GM21360 (cell line): ENCODE data around the gene BAHCC1.

ENCODE experiments used
- ATAC-seq: cut with Tn5 transposase; IDR thresholded peaks from one replicate; pipeline ENCODE4 v1.9.1; 2021; ENCODE audit warnings: mild to moderate bottlenecking, moderate library complexity; ENCODE audit not compliant: unreplicated experiment

BAHCC1 gene

DNA sequence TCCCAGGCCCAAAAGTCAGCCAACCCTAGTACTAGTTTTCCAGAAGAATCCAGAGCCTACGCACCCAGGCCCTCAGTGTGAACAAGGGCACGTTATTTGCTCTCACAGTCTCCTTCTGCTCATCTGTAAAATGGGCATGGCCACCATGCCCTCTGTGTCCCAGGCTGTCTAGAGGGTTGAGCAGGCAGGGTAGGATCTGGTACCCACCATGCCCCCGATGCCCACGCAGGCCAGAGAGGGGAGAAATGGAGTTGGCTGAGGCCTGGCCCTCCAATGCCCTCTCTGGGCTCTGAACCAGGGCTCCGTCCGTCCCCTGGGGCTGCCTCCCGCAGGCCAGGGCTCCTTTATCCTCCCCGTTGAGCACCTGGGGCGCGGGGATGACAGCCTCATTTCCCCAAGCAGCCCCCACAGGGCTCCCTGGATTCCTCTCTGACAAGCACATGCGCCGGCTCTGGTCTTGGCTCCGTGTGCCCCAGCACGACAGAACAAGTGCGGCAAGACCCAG, 9.1 kb upstream of the BAHCC1 start:
- no peak for ATAC-seq

DNA sequence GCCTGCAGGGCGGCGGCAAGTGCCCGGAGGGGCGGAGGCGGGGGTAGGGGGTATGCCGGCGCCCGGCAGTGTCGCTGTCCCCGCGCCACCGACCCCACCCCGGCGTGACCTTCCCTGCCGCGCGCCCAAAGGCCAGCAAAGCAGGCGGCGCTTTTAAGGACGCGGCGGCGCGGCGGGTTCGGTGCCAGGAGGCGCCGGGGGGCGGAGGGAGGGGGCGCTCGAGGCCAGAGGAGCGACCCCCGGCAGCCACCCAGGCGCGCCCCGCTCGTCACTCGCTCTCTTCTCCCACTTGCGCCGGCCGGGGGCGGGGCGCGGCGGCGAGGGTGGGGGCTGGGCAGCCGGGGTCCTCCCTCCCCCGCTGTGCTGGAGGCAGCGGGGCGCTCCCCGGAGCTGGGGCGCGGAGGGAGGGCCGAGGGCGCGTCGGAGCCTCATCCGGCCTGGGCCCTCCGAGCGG, 8.6 kb upstream of the BAHCC1 start:
- ATAC-seq: no peak

DNA sequence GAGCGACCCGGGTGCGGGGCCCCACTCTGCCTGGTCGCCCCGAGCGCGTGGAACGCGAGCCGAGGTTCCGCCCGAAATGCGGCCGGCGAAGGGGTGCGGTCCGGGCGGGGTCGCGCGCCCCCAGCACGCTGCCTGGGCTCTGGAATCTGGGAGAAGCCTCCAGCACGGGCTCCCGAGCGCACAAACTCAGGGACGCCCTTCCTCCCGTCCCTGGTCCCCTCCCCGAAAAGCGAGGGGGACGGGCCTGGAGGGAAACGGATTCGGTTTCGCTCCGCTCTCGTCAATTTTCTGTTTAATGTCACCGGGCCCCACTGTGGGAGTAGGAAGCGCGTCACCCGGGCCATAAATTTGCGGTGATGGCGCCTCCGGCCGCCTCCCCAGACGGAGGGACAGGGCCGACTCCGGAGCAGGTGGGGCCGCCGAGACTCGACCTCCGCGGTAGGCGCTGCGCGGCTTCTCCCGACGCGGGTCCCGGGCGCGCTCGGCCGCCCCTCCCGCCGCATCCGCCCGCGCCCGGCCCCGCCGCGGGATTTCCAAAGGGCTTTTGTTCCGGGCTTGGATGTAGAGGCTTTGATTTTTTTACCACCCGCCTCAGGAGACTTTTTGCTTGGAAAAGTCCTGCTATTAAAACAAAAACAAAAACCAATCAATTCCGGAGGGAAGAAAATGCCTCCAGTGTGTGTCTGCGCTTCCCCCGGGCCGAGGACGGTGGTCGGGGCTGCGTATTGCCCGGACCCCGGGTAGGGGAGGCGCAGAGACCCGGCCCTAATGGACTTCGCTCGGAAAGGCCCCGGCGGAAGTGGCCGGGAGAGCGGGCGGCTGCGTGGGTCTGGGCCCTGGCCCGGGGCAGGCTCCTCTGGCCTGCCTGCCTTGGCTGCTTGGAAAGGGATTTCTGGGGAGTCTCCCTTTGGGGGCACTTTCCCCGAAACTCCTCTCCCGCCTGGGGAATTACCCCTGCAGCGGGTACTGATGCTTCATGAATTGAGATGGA, 7.9 kb upstream of the BAHCC1 start:
- ATAC-seq: no peak

DNA sequence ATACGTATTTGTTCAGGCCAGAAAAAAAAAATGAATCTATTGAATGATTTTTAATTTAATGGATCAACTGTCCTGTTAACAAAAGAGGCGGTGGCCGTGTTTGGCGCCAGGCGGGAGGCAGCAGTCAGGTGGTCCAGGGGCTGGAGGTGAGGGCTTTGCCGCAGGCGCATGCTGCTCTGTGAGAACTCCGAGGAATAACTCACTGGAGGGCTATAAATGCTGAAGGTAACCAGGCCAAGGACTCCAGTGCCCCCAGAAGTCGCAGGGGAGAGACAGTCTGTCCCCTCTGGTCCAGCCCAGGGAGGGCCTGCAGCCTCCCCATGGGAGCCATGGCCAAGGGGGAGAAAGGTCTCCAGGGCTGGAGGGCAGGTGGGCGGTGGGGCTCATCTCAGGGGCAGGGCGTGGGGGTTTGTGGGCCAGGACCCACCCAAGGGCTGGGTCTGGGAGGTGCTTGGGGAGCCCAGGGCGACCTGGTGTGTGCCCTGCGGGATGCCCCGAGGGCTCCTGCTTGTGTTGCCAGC, 7.1 kb upstream of the BAHCC1 start:
- ATAC-seq: no peak

DNA sequence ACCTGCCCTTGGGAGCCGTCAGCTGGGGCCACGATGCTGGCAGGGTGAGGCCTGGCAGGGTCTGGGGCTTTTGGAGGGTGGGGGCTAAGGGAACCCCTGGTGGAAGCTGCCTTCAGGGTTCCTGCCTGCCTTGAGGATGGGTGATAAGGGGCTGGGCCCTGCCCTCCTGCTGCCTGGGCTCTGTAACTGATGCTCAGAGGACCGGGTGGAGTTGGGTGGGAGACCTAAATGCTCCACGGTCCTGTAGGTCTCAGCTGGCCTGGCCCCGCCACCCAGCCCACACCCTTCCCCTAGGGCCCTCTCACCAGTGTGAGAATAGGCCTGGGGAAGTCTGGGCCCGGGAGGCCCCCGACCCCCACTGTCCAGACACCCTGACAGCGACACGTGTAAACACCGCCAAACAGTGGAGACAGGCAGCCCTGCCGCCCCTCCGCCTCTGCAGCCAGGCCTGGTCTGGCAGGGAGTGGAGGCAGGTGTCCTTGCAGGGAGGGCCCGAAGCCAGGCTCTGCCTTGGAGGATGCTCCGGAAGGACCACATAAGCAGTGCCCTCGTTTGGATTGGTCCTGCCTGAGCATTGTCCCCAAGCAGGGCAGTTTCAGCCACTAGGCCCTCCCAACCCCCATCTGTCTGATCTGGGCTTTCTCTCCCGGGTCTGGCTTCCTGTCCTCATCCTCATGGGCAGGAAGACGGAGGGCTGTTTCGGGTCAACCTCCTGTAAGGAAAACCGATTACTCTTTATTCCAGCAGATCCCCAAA, 6.5 kb upstream of the BAHCC1 start:
- ATAC-seq: no peak

DNA sequence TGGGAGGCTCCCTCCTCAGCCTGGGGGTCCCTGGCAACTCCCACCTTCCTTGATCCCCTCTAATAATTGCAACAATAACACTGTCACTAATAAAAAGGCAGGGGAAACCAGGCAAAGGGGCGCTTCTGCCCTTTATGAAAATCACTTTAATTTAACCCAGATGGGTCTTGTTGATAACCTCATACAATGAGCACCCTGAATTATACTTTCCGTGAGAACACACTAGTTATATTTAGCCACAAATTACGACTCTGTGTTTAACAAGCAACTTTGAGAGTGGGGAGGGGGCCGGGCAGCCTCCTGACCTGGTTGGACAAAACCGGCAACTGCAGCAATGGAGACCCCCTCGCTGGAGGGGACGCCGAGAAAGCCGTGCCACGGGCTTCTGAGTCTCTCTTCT, 5.7 kb upstream of the BAHCC1 start:
- ATAC-seq: no peak

DNA sequence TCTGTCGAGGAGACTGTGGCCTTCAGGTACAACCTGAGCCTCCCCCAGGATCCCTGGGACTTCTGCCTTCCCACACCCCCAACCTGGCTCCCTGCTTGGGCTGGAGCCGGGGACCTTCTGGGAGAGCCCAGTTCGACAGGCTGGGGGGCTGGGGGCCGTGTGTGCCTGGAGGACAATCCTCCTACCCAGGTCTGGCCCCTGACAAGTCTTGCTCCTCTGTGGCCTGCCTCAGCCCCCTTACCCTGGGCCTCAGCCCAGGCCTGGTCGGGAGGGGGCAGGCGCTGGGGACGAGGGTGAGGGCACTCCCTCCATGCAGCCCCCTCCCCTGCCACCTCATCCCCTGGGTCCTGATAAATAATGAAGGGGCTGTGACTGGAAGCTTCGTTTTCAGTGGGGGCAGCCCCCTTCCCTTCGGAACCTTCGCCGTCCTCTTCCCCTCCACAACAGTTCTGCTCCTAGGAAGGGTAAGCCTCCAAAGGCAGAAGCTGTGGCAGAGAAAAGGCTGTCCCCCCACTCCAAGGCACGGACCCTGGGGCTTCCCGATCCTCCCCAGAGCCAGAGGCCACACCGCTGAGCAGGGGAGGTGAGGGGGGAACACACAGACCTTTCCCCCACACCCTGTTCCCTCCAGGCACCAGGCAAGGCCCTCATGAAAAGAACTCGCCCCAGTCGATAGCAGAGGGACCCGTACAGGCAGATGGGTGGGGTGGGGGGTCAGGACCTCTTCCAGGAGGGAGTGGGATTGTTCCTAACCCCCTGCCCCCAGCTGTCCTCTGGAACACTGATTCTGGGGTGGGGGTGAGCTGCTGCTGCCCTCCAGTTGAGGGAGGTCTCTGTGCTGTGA, 5.0 kb upstream of the BAHCC1 start:
- ATAC-seq: no peak

DNA sequence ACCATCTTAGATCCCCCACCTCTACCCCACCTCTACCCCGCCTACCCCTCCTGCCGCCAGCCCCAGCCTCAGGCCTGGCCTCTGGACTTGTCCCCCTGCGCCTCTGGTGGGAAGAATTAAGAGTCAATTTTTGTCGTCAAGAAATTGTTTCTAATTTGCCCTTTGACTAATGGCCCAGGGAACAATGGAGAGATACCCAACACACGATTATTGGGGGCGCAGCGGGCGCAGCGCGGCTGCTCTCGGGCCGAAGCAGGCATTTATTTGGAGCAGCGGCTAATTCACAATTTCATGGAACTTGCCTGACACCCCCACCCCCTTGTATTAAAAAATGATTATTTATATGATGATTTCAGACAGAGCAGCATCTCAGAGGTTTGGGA, 4.4 kb upstream of the BAHCC1 start:
- no peak for ATAC-seq

DNA sequence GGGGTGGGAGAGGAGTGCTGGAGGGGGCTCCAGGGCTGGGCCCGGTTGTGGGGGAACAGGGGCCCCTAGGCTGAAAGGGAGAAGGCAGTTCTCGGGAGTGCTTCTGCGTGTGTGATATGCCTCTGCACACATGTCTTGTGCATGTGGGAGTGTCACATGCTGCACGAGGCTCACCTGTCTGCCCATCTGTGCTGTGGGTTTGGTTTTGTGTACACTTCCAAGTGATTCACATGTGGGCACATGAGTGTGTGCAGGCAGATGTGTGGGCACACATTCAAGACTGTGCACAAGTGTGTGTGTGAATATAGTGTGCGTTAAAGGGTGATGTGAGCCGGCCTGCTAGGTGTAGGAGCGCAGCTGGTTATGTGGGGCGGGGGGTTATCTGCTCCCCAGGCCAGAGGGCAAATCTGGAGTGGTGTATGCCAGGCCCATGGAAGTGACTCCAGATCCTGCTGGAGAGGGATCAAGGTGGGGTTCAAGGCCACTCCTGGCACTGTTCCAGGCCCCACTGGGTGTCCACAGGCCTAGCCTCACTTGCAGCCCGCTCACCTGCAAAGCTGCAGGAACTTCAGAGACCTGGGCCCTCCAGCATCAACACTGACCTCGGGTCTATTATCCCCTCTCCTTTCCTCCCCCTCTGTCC, 3.8 kb upstream of the BAHCC1 start:
- no peak for ATAC-seq

DNA sequence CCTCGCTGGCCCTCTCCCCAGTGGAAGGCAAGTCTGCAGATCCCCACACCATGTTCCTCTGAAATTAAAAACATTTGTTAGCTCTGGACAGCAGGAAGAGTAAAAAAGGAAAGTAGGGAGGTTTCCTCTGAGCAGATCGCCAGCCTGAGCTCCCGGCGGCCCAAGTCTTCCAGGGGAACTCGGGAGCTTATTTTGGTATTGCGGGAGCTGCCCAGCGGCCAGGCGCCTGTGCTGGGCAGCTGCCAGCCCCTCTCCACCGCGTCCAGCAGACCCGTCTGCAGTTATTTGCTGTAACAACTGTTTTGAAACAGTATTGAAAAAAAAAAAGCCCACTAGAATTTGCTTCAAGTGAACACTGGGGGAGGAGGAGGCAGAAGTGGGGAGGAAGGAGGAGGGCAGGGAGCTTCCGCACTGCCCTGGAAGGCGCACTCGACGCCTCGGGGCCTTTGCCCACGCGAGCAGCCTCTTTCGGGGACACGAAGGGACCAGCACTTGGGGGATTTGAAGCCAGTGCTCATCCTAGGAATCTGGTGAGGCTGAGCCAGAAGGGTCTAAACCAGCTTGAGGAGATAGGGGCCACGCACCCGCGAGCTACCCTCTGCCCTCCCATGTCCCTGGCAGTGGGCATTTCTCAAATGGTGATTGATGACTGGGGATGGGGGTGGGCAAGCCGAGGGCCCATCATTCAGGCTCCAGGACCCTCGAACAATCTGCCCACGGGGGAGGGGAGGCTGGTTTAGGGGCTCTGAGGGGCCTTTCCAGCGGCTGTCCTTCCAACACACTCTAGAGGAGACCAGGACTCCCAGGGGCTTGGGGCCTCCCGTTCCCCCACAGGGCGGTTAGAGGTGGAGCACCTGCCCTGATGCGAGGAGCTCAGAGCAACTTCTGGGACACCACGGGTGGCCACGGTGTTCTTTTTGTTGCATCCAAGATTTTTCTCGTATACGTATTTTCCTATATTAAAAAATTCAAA, 3.0 kb upstream of the BAHCC1 start:
- ATAC-seq: no peak

DNA sequence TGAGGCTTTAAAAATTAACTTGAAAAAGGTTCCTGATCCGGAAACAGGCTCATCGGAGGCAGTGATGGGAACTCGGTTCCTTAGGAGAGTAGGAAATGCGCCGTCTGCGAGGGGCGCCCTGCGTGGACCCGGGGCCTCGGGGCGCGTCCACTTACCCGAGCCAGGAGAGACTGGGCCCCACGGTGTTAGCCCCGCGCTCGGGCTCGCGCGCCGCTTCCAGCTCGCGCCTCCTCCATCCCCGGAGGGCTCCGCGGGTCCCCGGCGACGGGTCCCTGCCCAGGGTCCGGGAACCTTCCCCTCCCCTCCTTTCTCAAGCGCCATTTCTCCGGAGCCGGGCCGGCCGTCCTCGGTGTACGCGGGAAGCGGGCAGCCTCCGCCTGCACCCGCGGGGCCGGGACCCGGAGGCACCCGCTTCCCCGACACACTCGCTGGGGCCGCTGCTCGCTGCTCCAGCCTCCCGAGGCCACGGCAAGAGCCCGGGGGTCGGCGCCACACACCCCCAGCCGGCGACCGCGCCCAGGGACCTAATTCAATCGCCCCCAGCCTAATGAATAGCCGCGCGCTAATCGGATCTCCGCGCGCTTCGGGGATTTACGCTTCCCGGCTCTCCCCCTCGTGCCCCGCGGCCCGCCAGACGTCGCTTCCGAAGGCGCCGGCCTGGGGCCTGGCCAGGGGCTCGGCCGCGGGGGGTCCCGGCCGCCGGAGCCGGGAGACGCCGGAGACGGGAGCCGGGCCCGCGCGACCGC, 2.2 kb upstream of the BAHCC1 start:
- no peak for ATAC-seq

DNA sequence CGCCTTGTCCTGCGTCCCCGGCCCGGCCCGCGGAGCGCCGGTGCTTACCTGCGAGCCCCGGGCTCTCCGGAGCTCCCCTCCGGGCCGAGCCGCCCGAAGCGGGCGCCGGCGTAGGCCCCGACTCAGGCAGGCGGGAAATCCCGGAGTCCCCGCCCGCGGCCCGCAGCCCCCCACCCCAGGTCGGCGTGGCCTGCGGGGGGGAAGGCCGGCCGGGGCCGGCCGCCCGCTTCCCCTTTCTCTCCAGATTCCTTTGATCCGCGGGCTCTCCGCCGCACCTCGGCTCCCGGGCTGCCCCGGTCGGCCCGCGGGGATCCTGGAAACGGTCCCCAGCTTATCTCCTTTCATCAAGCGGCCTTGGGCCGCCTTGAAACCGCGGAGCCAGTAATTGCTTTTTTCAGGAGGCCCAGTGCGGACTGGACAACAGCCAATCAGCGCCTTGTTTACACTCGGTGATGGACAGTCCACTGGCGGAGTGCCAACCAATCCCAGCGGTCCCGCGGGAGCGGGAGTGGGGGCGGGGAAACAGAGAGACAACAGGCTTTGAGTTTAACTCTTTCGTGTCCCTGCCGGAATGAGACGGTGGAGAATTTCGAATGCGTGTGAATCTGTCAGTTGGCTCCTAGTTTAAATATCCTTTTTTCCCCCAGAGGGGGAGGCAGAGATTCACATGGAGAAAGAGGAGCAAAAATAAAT, 1.4 kb upstream of the BAHCC1 start:
- peak; percentile 44 for ATAC-seq

DNA sequence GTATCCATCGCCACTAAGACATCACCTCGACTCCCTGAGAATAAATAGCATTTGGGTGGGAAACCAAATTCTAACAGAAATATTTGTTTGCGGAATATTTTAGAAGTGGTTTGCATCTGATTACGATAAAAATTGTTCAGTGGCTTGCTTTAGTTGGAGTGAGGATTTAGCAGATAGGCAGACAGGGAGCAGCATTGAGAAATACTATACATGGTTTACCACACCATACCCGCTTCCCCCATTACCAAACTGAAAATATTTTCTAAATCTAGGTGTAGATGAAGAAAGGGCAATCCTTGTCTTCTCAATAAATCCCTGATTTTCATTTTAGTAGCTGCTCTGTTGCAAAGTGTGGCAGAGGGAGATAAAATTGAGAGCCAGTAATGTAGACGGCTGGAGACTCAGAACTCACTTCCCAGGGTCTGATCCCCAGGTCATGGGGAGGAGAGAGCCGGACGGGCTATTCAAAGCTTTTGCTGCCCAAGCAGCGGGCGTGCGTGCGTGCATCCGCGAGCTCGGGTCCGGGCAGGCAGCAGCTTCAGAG, 808 bp upstream of the BAHCC1 start:
- ATAC-seq: no peak

DNA sequence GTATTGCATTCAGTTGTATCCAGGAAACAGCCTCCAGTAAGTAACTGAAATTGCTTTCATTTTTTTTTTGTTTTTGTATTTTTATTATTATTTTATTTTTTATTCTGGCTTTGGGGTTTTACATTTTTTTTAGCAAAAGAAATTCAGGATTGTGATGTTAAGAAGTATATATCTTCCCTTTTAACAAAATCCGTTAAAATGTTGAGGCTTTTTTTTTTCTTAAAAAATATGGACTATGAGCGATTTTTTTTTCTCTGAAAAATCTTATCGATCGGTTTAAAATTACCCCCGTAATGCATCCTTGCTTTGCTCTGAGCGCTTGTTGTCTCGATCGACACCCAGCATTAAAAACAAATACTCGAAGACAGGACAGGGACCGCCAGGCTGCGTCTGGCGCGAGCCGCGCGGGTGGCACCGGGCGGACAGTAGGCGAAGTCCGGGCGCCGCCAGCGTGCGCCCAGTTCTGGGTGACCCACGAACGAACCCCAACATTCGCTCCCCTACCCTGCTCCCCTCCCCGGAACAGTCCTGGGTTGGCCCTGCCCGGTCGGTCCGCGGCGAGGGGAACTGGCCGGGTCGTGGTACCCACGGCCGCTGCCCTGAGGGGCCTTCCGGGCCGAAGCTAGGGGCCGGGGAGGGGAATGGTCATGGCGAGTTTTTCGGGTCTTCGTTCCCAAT, 482 bp downstream of the BAHCC1 start:
- no peak for ATAC-seq

DNA sequence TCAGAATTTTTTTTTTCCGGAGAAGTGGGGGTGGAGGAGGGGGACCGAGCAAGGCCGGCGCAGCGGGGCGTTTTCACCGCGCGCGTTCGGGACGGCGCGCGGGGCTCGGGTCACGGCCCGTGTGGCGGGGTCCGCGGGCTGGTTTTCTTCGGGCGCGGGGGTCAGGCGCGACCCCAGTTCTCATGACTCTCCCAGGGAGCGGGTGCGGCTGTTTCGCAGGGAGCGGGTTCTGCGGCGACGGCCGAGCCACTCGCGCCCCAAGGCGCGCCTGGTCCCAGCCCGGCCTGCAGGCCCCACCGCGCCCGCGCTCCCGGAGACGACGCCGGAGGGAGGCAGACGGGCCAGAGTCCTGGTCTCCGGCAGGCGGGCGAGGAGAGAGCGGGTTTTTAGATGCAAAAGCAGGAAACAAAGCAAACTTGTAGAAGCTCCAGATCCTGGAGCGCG, 1.0 kb downstream of the BAHCC1 start:
- ATAC-seq: no peak

DNA sequence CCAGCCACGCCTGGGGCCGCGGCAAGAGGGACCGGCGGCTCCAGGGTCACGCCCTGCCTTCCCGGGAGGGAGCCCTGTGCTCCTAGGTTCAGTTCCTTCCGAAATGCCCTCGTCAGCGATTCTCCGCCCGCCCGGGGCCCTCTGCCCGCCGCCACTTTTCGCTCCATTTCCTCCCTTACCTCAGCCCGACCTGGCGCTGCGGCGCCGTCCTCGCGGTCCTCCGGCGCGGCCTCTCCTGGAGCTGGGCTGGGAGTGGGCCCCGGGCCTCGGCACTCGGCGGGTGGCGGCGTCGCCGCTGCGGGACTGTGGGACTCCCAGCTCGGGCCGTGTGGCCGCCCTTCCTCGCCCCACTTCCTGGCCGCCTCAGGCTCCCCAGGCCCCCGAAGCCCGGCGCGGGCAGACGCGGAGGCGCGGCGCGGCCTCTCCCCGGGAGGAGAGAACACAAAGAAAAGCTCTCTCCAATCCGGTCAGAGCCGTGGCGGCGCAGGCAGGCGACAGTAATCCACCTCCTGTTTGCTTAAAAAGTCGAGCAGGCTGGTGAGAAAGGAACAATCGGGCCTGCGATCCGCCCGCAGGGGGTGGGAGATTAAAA, 1.6 kb downstream of the BAHCC1 start:
- no peak for ATAC-seq
